Measurements from ENCODE around the gene CBFA2T3.

The CBFA2T3 gene

GRCh38 chr16:88971371-88972097 is 5.5 kb downstream of the CBFA2T3 start:
- H3K9me3 ChIP-seq (ENCODE audit: control insufficient read depth, insufficient read depth, low read length): no peaks in the 10 kb centered on the region
- H3K27ac ChIP-seq (ENCODE audit: low read depth, low read length): no peak overlapping the region
- no peaks in the 10 kb centered on the region for H3K4me1 ChIP-seq (ENCODE audit: control insufficient read depth, insufficient read depth, low read length)
- no peaks in the 10 kb centered on the region for H3K27me3 ChIP-seq (ENCODE audit: control insufficient read depth, insufficient read depth, low read length)
- no peak overlapping the region for H3K9ac ChIP-seq (ENCODE audit: low read depth, low read length)
- no peak overlapping the region for H3K4me3 ChIP-seq (ENCODE audit: low read depth, low read length)
- no peaks in the 10 kb centered on the region for H3K36me3 ChIP-seq (ENCODE audit: control insufficient read depth, insufficient read depth, low read length)

GRCh38 chr16:88970539-88971065 is 6.4 kb downstream of the CBFA2T3 start:
- Histone ChIP-seq H3K4me1 (ENCODE audit: control insufficient read depth, insufficient read depth, low read length) (no peaks in the 10 kb centered on the region), H3K27me3 (ENCODE audit: control insufficient read depth, insufficient read depth, low read length) (no peaks in the 10 kb centered on the region), H3K9ac (ENCODE audit: low read depth, low read length) (no peak overlapping the region)

GRCh38 chr16:88970050-88970449 is 7.0 kb downstream of the CBFA2T3 start:
- Histone ChIP-seq H3K4me3 (ENCODE audit: low read depth, low read length) (no peak overlapping the region), H3K27ac (ENCODE audit: low read depth, low read length) (no peak overlapping the region), H3K9ac (ENCODE audit: low read depth, low read length) (no peak overlapping the region), H3K9me3 (ENCODE audit: control insufficient read depth, insufficient read depth, low read length) (no peaks in the 10 kb centered on the region), H3K4me1 (ENCODE audit: control insufficient read depth, insufficient read depth, low read length) (no peaks in the 10 kb centered on the region), H3K36me3 (ENCODE audit: control insufficient read depth, insufficient read depth, low read length) (no peaks in the 10 kb centered on the region), H3K27me3 (ENCODE audit: control insufficient read depth, insufficient read depth, low read length) (no peaks in the 10 kb centered on the region)

More at GRCh38 chr16:88970539-88971065, 6.4 kb downstream of the CBFA2T3 start:
- H3K27ac ChIP-seq (ENCODE audit: low read depth, low read length): no peak overlapping the region
- no peaks in the 10 kb centered on the region for H3K9me3 ChIP-seq (ENCODE audit: control insufficient read depth, insufficient read depth, low read length)
- no peak overlapping the region for H3K4me3 ChIP-seq (ENCODE audit: low read depth, low read length)
- H3K36me3 ChIP-seq (ENCODE audit: control insufficient read depth, insufficient read depth, low read length): no peaks in the 10 kb centered on the region

GRCh38 chr16:88969361-88969831 is 7.6 kb downstream of the CBFA2T3 start:
- Histone ChIP-seq H3K9ac (ENCODE audit: low read depth, low read length) (no peak overlapping the region), H3K4me1 (ENCODE audit: control insufficient read depth, insufficient read depth, low read length) (no peaks in the 10 kb centered on the region), H3K27ac (ENCODE audit: low read depth, low read length) (no peak overlapping the region), H3K4me3 (ENCODE audit: low read depth, low read length) (no peak overlapping the region), H3K9me3 (ENCODE audit: control insufficient read depth, insufficient read depth, low read length) (no peaks in the 10 kb centered on the region), H3K27me3 (ENCODE audit: control insufficient read depth, insufficient read depth, low read length) (no peaks in the 10 kb centered on the region), H3K36me3 (ENCODE audit: control insufficient read depth, insufficient read depth, low read length) (no peaks in the 10 kb centered on the region)

- H3K4me1 ChIP-seq (ENCODE audit: control insufficient read depth, insufficient read depth, low read length): no peaks in the 10 kb centered on the region
- H3K36me3 ChIP-seq (ENCODE audit: control insufficient read depth, insufficient read depth, low read length): no peaks in the 10 kb centered on the region
- H3K9me3 ChIP-seq (ENCODE audit: control insufficient read depth, insufficient read depth, low read length): no peaks in the 10 kb centered on the region
- H3K4me3 ChIP-seq (ENCODE audit: low read depth, low read length): no peak overlapping the region
- H3K27me3 ChIP-seq (ENCODE audit: control insufficient read depth, insufficient read depth, low read length): no peaks in the 10 kb centered on the region
- H3K27ac ChIP-seq (ENCODE audit: low read depth, low read length): no peak overlapping the region
- no peak overlapping the region for H3K9ac ChIP-seq (ENCODE audit: low read depth, low read length)
Observed at GRCh38 chr16:88968589-88969280, 8.3 kb downstream of the CBFA2T3 start.

GRCh38 chr16:88967830-88968588 is 9.0 kb downstream of the CBFA2T3 start:
- no peaks in the 10 kb centered on the region for H3K4me1 ChIP-seq (ENCODE audit: control insufficient read depth, insufficient read depth, low read length)
- no peaks in the 10 kb centered on the region for H3K36me3 ChIP-seq (ENCODE audit: control insufficient read depth, insufficient read depth, low read length)
- H3K27ac ChIP-seq (ENCODE audit: low read depth, low read length): no peak overlapping the region
- H3K4me3 ChIP-seq (ENCODE audit: low read depth, low read length): no peak overlapping the region
- H3K9ac ChIP-seq (ENCODE audit: low read depth, low read length): no peak overlapping the region
- no peaks in the 10 kb centered on the region for H3K27me3 ChIP-seq (ENCODE audit: control insufficient read depth, insufficient read depth, low read length)
- no peaks in the 10 kb centered on the region for H3K9me3 ChIP-seq (ENCODE audit: control insufficient read depth, insufficient read depth, low read length)

- Histone ChIP-seq H3K27me3 (ENCODE audit: control insufficient read depth, insufficient read depth, low read length) (no peaks in the 10 kb centered on the region), H3K36me3 (ENCODE audit: control insufficient read depth, insufficient read depth, low read length) (no peaks in the 10 kb centered on the region), H3K27ac (ENCODE audit: low read depth, low read length) (no peak overlapping the region), H3K9me3 (ENCODE audit: control insufficient read depth, insufficient read depth, low read length) (no peaks in the 10 kb centered on the region), H3K9ac (ENCODE audit: low read depth, low read length) (no peak overlapping the region), H3K4me1 (ENCODE audit: control insufficient read depth, insufficient read depth, low read length) (no peaks in the 10 kb centered on the region), H3K4me3 (ENCODE audit: low read depth, low read length) (no peak overlapping the region)
Observed at GRCh38 chr16:88966986-88967829, 9.8 kb downstream of the CBFA2T3 start.

GRCh38 chr16:88965826-88966480 is 11.1 kb downstream of the CBFA2T3 start:
- Histone ChIP-seq H3K9ac (ENCODE audit: low read depth, low read length) (no peak overlapping the region), H3K27ac (ENCODE audit: low read depth, low read length) (no peak overlapping the region)

GRCh38 chr16:88965411-88965810 is 11.6 kb downstream of the CBFA2T3 start:
- H3K9ac ChIP-seq (ENCODE audit: low read depth, low read length): no peak overlapping the region
- H3K4me1 ChIP-seq (ENCODE audit: control insufficient read depth, insufficient read depth, low read length): no peaks in the 10 kb centered on the region
- no peaks in the 10 kb centered on the region for H3K9me3 ChIP-seq (ENCODE audit: control insufficient read depth, insufficient read depth, low read length)
- H3K4me3 ChIP-seq (ENCODE audit: low read depth, low read length): no peak overlapping the region
- no peak overlapping the region for H3K27ac ChIP-seq (ENCODE audit: low read depth, low read length)
- no peaks in the 10 kb centered on the region for H3K36me3 ChIP-seq (ENCODE audit: control insufficient read depth, insufficient read depth, low read length)
- H3K27me3 ChIP-seq (ENCODE audit: control insufficient read depth, insufficient read depth, low read length): no peaks in the 10 kb centered on the region

More at GRCh38 chr16:88965826-88966480, 11.1 kb downstream of the CBFA2T3 start:
- no peaks in the 10 kb centered on the region for H3K4me1 ChIP-seq (ENCODE audit: control insufficient read depth, insufficient read depth, low read length)
- no peaks in the 10 kb centered on the region for H3K9me3 ChIP-seq (ENCODE audit: control insufficient read depth, insufficient read depth, low read length)
- H3K27me3 ChIP-seq (ENCODE audit: control insufficient read depth, insufficient read depth, low read length): no peaks in the 10 kb centered on the region
- H3K4me3 ChIP-seq (ENCODE audit: low read depth, low read length): no peak overlapping the region
- no peaks in the 10 kb centered on the region for H3K36me3 ChIP-seq (ENCODE audit: control insufficient read depth, insufficient read depth, low read length)

- Histone ChIP-seq H3K9me3 (ENCODE audit: control insufficient read depth, insufficient read depth, low read length) (no peaks in the 10 kb centered on the region), H3K27me3 (ENCODE audit: control insufficient read depth, insufficient read depth, low read length) (no peaks in the 10 kb centered on the region), H3K36me3 (ENCODE audit: control insufficient read depth, insufficient read depth, low read length) (no peaks in the 10 kb centered on the region), H3K4me1 (ENCODE audit: control insufficient read depth, insufficient read depth, low read length) (no peaks in the 10 kb centered on the region), H3K9ac (ENCODE audit: low read depth, low read length) (no peak overlapping the region), H3K27ac (ENCODE audit: low read depth, low read length) (no peak overlapping the region), H3K4me3 (ENCODE audit: low read depth, low read length) (no peak overlapping the region)
Observed at GRCh38 chr16:88964636-88965035, 12.4 kb downstream of the CBFA2T3 start.
